ENCODE measurements around the gene UNC5A. TPM values are rescaled to one million over a fixed set of nuclear protein-coding genes. Genes with fewer than 3 reads are reported as not detected.

Gene UNC5A
- total RNA-seq, 1 experiment from 2014 or later = 10.1 TPM

- intact Hi-C loops (cut with micrococcal nuclease) = no loop called here
- no peaks in the 10 kb centered on the region for H3K4me1 ChIP-seq (ENCODE audit: control insufficient read depth in 1 of 2, insufficient read depth in 2 of 2, low read length in 2 of 2)
- H3K79me2 ChIP-seq (ENCODE audit: insufficient read depth, low read length) = no peaks in the 10 kb centered on the region
- no peak overlapping the region for H3K27ac ChIP-seq (ENCODE audit: low read depth, low read length)
- no peak overlapping the region for H2AFZ ChIP-seq (ENCODE audit: low read depth, low read length, poor library complexity, severe bottlenecking)
- DNase-seq (ENCODE audit: low read depth, low spot score) = no peak
- no peak overlapping the region for H3K4me2 ChIP-seq (ENCODE audit: low read length)
- no peaks in the 10 kb centered on the region for H3K9me3 ChIP-seq (ENCODE audit: control insufficient read depth in 1 of 2, insufficient read depth in 1 of 2, low read depth in 1 of 2, low read length in 2 of 2)
- ATAC-seq = no peak
- H3K9me2 ChIP-seq (ENCODE audit: insufficient read depth) = no peaks in the 10 kb centered on the region
- ChIA-PET POLR2A (no interaction called here), RAD21 (ENCODE audit: low non-redundant PET in 1 of 2, low total read pairs in 2 of 2, uncharacterized antibody in 2 of 2, unreplicated experiment in 2 of 2) (no interaction called here), CTCF (no interaction called here)
- no peaks in the 10 kb centered on the region for H3K36me3 ChIP-seq (ENCODE audit: control insufficient read depth in 1 of 2, insufficient read depth in 2 of 2, low read length in 2 of 2)
- no peak overlapping the region for H3K4me3 ChIP-seq (replicated peaks in 1 of 2; ENCODE audit: low read depth in 1 of 2, low read length in 2 of 2)
- no peaks in the 10 kb centered on the region for H3K27me3 ChIP-seq (ENCODE audit: insufficient read depth, low read length)
- BruUV-seq (replicated peaks) = no TSS peak
- no peak overlapping the region for H3K9ac ChIP-seq (ENCODE audit: low read length)
- no peaks in the 10 kb centered on the region for H4K20me1 ChIP-seq (ENCODE audit: insufficient read depth)
- TF ChIP-seq EGR1 (IDR thresholded peaks at IDR 0.05; ENCODE audit: low read depth) = no peak
- no peak for TF ChIP-seq RAD21 (IDR thresholded peaks at IDR 0.05; ENCODE audit: low read depth)
- no peak for TF ChIP-seq FOSL1 (IDR thresholded peaks at IDR 0.05; ENCODE audit: low read depth)
- no peak for TF ChIP-seq SRF (IDR thresholded peaks at IDR 0.05; ENCODE audit: low read depth)
- TF ChIP-seq EZH2phosphoT487 (IDR thresholded peaks at IDR 0.05; ENCODE audit: borderline replicate concordance) = no peak
- no peak for TF ChIP-seq MAX (IDR thresholded peaks at IDR 0.05)
- TF ChIP-seq JUND (IDR thresholded peaks at IDR 0.05) = no peak
- TF ChIP-seq ATF3 (IDR thresholded peaks at IDR 0.05) = no peak
- no peak for TF ChIP-seq CEBPB (IDR thresholded peaks at IDR 0.05; ENCODE audit: low read depth)
- no peak for TF ChIP-seq ZBTB33 (IDR thresholded peaks at IDR 0.05; ENCODE audit: extremely low read depth, insufficient replicate concordance, low read length)
- no peak for TF ChIP-seq TCF7L2 (IDR thresholded peaks at IDR 0.05; ENCODE audit: borderline replicate concordance, extremely low read depth, insufficient read depth, insufficient read length)
- TF ChIP-seq POLR2A (IDR thresholded peaks at IDR 0.05; ENCODE audit: borderline replicate concordance, extremely low read depth, insufficient read depth, insufficient read length) = no peak
- no peak for TF ChIP-seq CBX3 (IDR thresholded peaks at IDR 0.05; ENCODE audit: low read depth)
- no peak for TF ChIP-seq ZNF274 (IDR thresholded peaks at IDR 0.05; ENCODE audit: low read depth, low read length)
- no peak for TF ChIP-seq ZFX (IDR thresholded peaks at IDR 0.05)
- no peak for TF ChIP-seq SIN3A (IDR thresholded peaks at IDR 0.05; ENCODE audit: low read depth)
- no peak for TF ChIP-seq ELF1 (IDR thresholded peaks at IDR 0.05; ENCODE audit: borderline replicate concordance, low read depth)
- TF ChIP-seq EZH2 (IDR thresholded peaks at IDR 0.05) = no peak
- TF ChIP-seq REST (IDR thresholded peaks at IDR 0.05; ENCODE audit: low read depth) = no peak
Observed at GRCh38 chr5:176851871-176852658, 41.7 kb downstream of the UNC5A start.
